Measurements from ENCODE around the gene KIF5C. TPM values are rescaled to one million over a fixed set of nuclear protein-coding genes. Genes with fewer than 3 reads are reported as not detected.

The KIF5C gene
- total and polyA plus RNA-seq, 2 donors (not counting 1 experiment from before 2014, with no cell fraction given) = 1.9 to 6.1 TPM

GRCh38 chr2:148944536-148944935 lies 69.5 kb downstream of the KIF5C start:
- WGBS (ENCODE audit: insufficient coverage) = no CpG with 5 or more reads among the region's 4 CpGs
- DNase-seq (no peak), ATAC-seq (ENCODE audit: low read depth) (no peak)
- no peaks in the 10 kb centered on the region for H3K36me3 ChIP-seq (replicated peaks in 1 of 2; ENCODE audit: control extremely low read depth in 1 of 2, control insufficient read depth in 1 of 2, extremely low read depth in 1 of 2, insufficient read depth in 2 of 2, low read length in 1 of 2)
- no peaks in the 10 kb centered on the region for H4K20me1 ChIP-seq (ENCODE audit: control insufficient read depth, insufficient read depth, low read length, poor library complexity, severe bottlenecking)
- no peak overlapping the region for H3K27ac ChIP-seq (ENCODE audit: low read length in 2 of 2)
- ChIA-PET POLR2A (no interaction called here), CTCF (no interaction called here)
- no peaks in the 10 kb centered on the region for H3K9me3 ChIP-seq (ENCODE audit: control extremely low read depth in 1 of 3, control insufficient read depth in 2 of 3, insufficient read depth in 1 of 3, low read length in 2 of 3)
- Mint-ChIP-seq H3K4me1 (peaks cover 7% of the 10 kb centered on the region), H3K27me3 (no peaks in the 10 kb centered on the region), H3K9me3 (ENCODE audit: insufficient read depth) (no peaks in the 10 kb centered on the region), H3K27ac (no peak overlapping the region), H3K4me3 (no peak overlapping the region)
- no peak overlapping the region for H3K9ac ChIP-seq (ENCODE audit: low read length)
- peaks cover 0 to 9% of the 10 kb centered on the region in 2 donors for H3K4me1 ChIP-seq (ENCODE audit: control insufficient read depth in 2 of 2, insufficient read depth in 2 of 2, low read length in 2 of 2)
- no peaks in the 10 kb centered on the region for H3K27me3 ChIP-seq (replicated peaks in 1 of 4; ENCODE audit: control extremely low read depth in 1 of 4, control insufficient read depth in 3 of 4, insufficient read depth in 4 of 4, low read length in 3 of 4)
- H3K4me3 ChIP-seq (ENCODE audit: control extremely low read depth in 1 of 5, extremely low read depth in 1 of 5, insufficient read depth in 1 of 5, low read depth in 2 of 5, low read length in 4 of 5) = no peak overlapping the region
- no peak overlapping the region for H3K4me2 ChIP-seq (replicated peaks; ENCODE audit: low read depth, low read length, poor library complexity, severe bottlenecking)
- H2AFZ ChIP-seq (ENCODE audit: insufficient read depth, low read depth, low read length, poor library complexity, severe bottlenecking) = no peak overlapping the region
- TF ChIP-seq EZH2 (IDR thresholded peaks at IDR 0.05; ENCODE audit: borderline replicate concordance, insufficient read depth, low read depth, low read length, poor library complexity, severe bottlenecking) (no peak), CTCF (IDR thresholded peaks at IDR 0.05) (no peak)
- no peaks in the 10 kb centered on the region for H3K79me2 ChIP-seq (ENCODE audit: control insufficient read depth, insufficient read depth, low read length)
- intact Hi-C loops (cut with micrococcal nuclease) = no loop called here

GRCh38 chr2:148947299-148947698 lies 72.3 kb downstream of the KIF5C start:
- ATAC-seq (ENCODE audit: low read depth) (no peak), DNase-seq (no peak)
- H3K9me3 Mint-ChIP-seq (ENCODE audit: insufficient read depth) = no peaks in the 10 kb centered on the region
- intact Hi-C loops (cut with micrococcal nuclease) = no loop called here
- Histone ChIP-seq H3K4me1 (ENCODE audit: control insufficient read depth in 2 of 2, insufficient read depth in 2 of 2, low read length in 2 of 2) (peaks cover 0 to 9% of the 10 kb centered on the region in 2 donors), H3K79me2 (ENCODE audit: control insufficient read depth, insufficient read depth, low read length) (no peaks in the 10 kb centered on the region), H3K9ac (ENCODE audit: low read length) (no peak overlapping the region), H3K4me2 (replicated peaks; ENCODE audit: low read depth, low read length, poor library complexity, severe bottlenecking) (no peak overlapping the region), H2AFZ (ENCODE audit: insufficient read depth, low read depth, low read length, poor library complexity, severe bottlenecking) (no peak overlapping the region), H3K27me3 (replicated peaks in 1 of 4; ENCODE audit: control extremely low read depth in 1 of 4, control insufficient read depth in 3 of 4, insufficient read depth in 4 of 4, low read length in 3 of 4) (no peaks in the 10 kb centered on the region), H3K4me3 (ENCODE audit: control extremely low read depth in 1 of 5, extremely low read depth in 1 of 5, insufficient read depth in 1 of 5, low read depth in 2 of 5, low read length in 4 of 5) (no peak overlapping the region), H3K36me3 (replicated peaks in 1 of 2; ENCODE audit: control extremely low read depth in 1 of 2, control insufficient read depth in 1 of 2, extremely low read depth in 1 of 2, insufficient read depth in 2 of 2, low read length in 1 of 2) (no peaks in the 10 kb centered on the region), H4K20me1 (ENCODE audit: control insufficient read depth, insufficient read depth, low read length, poor library complexity, severe bottlenecking) (no peaks in the 10 kb centered on the region), H3K27ac (ENCODE audit: low read length in 2 of 2) (no peak overlapping the region), H3K9me3 (ENCODE audit: control extremely low read depth in 1 of 3, control insufficient read depth in 2 of 3, insufficient read depth in 1 of 3, low read length in 2 of 3) (no peaks in the 10 kb centered on the region)
- ChIA-PET POLR2A (no interaction called here), CTCF (no interaction called here)
- no peaks in the 10 kb centered on the region for H3K27me3 Mint-ChIP-seq
- peaks cover 7% of the 10 kb centered on the region for H3K4me1 Mint-ChIP-seq
- WGBS (ENCODE audit: insufficient coverage) = 94% methylated on average over 7 of the region's 7 CpGs
- H3K27ac Mint-ChIP-seq = no peak overlapping the region
- no peak for TF ChIP-seq EZH2 (IDR thresholded peaks at IDR 0.05; ENCODE audit: borderline replicate concordance, insufficient read depth, low read depth, low read length, poor library complexity, severe bottlenecking)
- TF ChIP-seq CTCF (IDR thresholded peaks at IDR 0.05) = no peak
- no peak overlapping the region for H3K4me3 Mint-ChIP-seq

Data from B cell (primary cell).